DOHH2 (cell line): Measurements from ENCODE around the gene MTOR.

ENCODE experiments used
- H3F3A ChIP-seq: fragments of 200-600 bp; sonication (generic), shearing (Covaris generic); 2 replicates; pipeline ENCODE4 v1.6.0; 2016; ENCODE audit warnings: antibody characterized with exemption, mild to moderate bottlenecking; ENCODE audit not compliant: control insufficient read depth, insufficient read depth
- H3K27ac ChIP-seq: fragments of 200-600 bp; sonication (generic); 2 replicates; pipeline ENCODE4 v1.5.1; 2014; ENCODE audit warnings: low read depth, mild to moderate bottlenecking, low read length, moderate library complexity
- H3K27me3 ChIP-seq: fragments of 200-600 bp; sonication (generic); 2 replicates; pipeline ENCODE4 v1.6.1; 2014; ENCODE audit warnings: mild to moderate bottlenecking, low read length, mixed read lengths; ENCODE audit not compliant: control insufficient read depth
- H3K36me3 ChIP-seq: fragments of 200-600 bp; sonication (generic); 2 replicates; pipeline ENCODE4 v1.6.1; 2014; ENCODE audit warnings: mild to moderate bottlenecking, low read length, moderate library complexity, mixed read lengths; ENCODE audit not compliant: control insufficient read depth
- H3K4me1 ChIP-seq: fragments of 200-600 bp; sonication (generic); 2 replicates; pipeline ENCODE4 v1.6.1; 2014; ENCODE audit warnings: mild to moderate bottlenecking, low read length, mixed read lengths; ENCODE audit not compliant: control insufficient read depth
- H3K4me2 ChIP-seq: fragments of 200-600 bp; sonication (generic); 2 replicates; pipeline ENCODE4 v1.6.0; 2014; ENCODE audit warnings: mild to moderate bottlenecking, low read length, moderate library complexity
- H3K4me3 ChIP-seq: fragments of 200-600 bp; sonication (generic); 2 replicates; pipeline ENCODE4 v1.5.1; 2014; ENCODE audit warnings: mild to moderate bottlenecking, low read length, mixed read lengths
- H3K79me2 ChIP-seq: fragments of 200-600 bp; sonication (generic); 2 replicates; pipeline ENCODE4 v1.6.1; 2014; ENCODE audit warnings: mild to moderate bottlenecking, low read length, mixed read lengths; ENCODE audit not compliant: control insufficient read depth
- H3K9me2 ChIP-seq: fragments of 200-600 bp; sonication (generic); replicated peaks from 2 replicates; pipeline ENCODE4 v1.6.1; 2014; ENCODE audit warnings: mild to moderate bottlenecking, low read length, mixed read lengths; ENCODE audit not compliant: control insufficient read depth
- H3K9me3 ChIP-seq: fragments of 200-600 bp; sonication (generic); 2 replicates; pipeline ENCODE4 v1.6.1; 2014; ENCODE audit warnings: antibody characterized with exemption, low read length, mixed read lengths; ENCODE audit not compliant: control insufficient read depth, insufficient read depth
- H4K20me1 ChIP-seq: fragments of 200-600 bp; sonication (generic); 2 replicates; pipeline ENCODE4 v1.6.0; 2014; ENCODE audit warnings: low read depth, mild to moderate bottlenecking, antibody characterized with exemption, low read length, moderate library complexity; ENCODE audit not compliant: control insufficient read depth, insufficient read depth
- CTCF ChIP-seq: fragments of 200-600 bp; sonication (generic); IDR thresholded peaks from one replicate; pipeline ENCODE4 v1.5.1; 2014; ENCODE audit warnings: antibody characterized with exemption, mild to moderate bottlenecking, low read depth, low read length; ENCODE audit not compliant: poor library complexity, severe bottlenecking
- EZH2phosphoT487 ChIP-seq: fragments of 200-600 bp; sonication (generic); IDR thresholded peaks from 2 replicates; pipeline ENCODE4 v1.6.1; 2017; ENCODE audit warnings: borderline replicate concordance, mild to moderate bottlenecking, antibody characterized with exemption, low read length, moderate library complexity, mixed read lengths

MTOR gene

GRCh38 chr1:11215381-11216005 lies 46.9 kb downstream of the MTOR start:
- Histone ChIP-seq H3K36me3 (peaks cover 84% of the 10 kb centered on the region), H3K4me3 (no peak overlapping the region), H3K9me2 (no peaks in the 10 kb centered on the region), H4K20me1 (no peaks in the 10 kb centered on the region), H3K27me3 (no peaks in the 10 kb centered on the region), H3K27ac (no peak overlapping the region), H3K4me2 (no peak overlapping the region), H3F3A (no peaks in the 10 kb centered on the region), H3K9me3 (no peaks in the 10 kb centered on the region), H3K79me2 (no peaks in the 10 kb centered on the region), H3K4me1 (no peaks in the 10 kb centered on the region)
- TF ChIP-seq EZH2phosphoT487 (no peak), CTCF (no peak)

GRCh38 chr1:11214698-11215380 lies 47.5 kb downstream of the MTOR start:
- no peaks in the 10 kb centered on the region for H3K9me3 ChIP-seq
- H3K9me2 ChIP-seq = no peaks in the 10 kb centered on the region
- H3K4me3 ChIP-seq = no peak overlapping the region
- H3K36me3 ChIP-seq = peaks cover 86% of the 10 kb centered on the region
- H3K4me2 ChIP-seq = no peak overlapping the region
- no peak overlapping the region for H3K27ac ChIP-seq
- TF ChIP-seq EZH2phosphoT487 = no peak
- no peak for TF ChIP-seq CTCF
- H3K27me3 ChIP-seq = no peaks in the 10 kb centered on the region
- H3K79me2 ChIP-seq = no peaks in the 10 kb centered on the region
- no peaks in the 10 kb centered on the region for H3F3A ChIP-seq
- H3K4me1 ChIP-seq = no peaks in the 10 kb centered on the region
- H4K20me1 ChIP-seq = no peaks in the 10 kb centered on the region

- TF ChIP-seq EZH2phosphoT487 (no peak), CTCF (no peak)
- H3K9me3 ChIP-seq = no peaks in the 10 kb centered on the region
Measured at GRCh38 chr1:11211925-11212587, 50.3 kb downstream of the MTOR start.

More at GRCh38 chr1:11211925-11212587, 50.3 kb downstream of the MTOR start:
- H3K36me3 ChIP-seq = peaks cover 87% of the 10 kb centered on the region
- H3K27ac ChIP-seq = no peak overlapping the region
- no peaks in the 10 kb centered on the region for H3F3A ChIP-seq
- no peaks in the 10 kb centered on the region for H3K79me2 ChIP-seq
- no peaks in the 10 kb centered on the region for H4K20me1 ChIP-seq
- no peak overlapping the region for H3K4me2 ChIP-seq
- no peaks in the 10 kb centered on the region for H3K9me2 ChIP-seq
- no peaks in the 10 kb centered on the region for H3K4me1 ChIP-seq
- no peak overlapping the region for H3K4me3 ChIP-seq
- H3K27me3 ChIP-seq = no peaks in the 10 kb centered on the region
